ENCODE data around the gene SETBP1. TPM values are rescaled to one million over a fixed set of nuclear protein-coding genes. Genes with fewer than 3 reads are reported as not detected.

The SETBP1 gene
- total and polyA plus RNA-seq, 2 of the 13 experiments (the other 11 are each of a cell fraction or from before 2014, with no cell fraction given) = 0.18 to 0.65 TPM

DNA sequence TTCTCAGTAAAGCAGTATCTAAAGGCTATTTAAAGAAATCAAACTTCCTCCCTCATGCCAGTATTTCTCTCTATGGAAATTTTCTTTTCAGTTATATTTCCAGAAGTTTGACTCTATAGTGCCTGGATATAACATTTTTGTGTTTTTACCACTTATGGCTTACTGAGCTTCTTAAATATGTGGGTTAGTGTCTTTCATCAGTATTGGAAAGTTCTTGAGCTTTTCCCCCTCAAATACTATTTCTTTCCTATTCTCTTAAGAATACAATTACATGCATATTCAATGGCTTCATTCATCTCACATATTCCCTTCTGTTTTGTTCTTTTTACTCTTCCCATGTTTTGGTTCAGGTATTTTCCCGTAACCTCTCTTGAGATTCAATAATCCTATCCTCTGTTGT, 432.0 kb downstream of the SETBP1 start:
- CTCF ChIA-PET (ENCODE audit: low intra/inter-chr PET ratio, low total read pairs) = no interaction called here
- no peak for FAIRE-seq
- TF ChIP-seq KLF13 (CRISPR knock-in tag; IDR thresholded peaks at IDR 0.05) (no peak), ZSCAN29 (CRISPR knock-in tag; conservative IDR thresholded peaks at IDR 0.05) (no peak), ZNF839 (CRISPR knock-in tag; IDR thresholded peaks at IDR 0.05; ENCODE audit: borderline replicate concordance) (no peak), ZNF569 (CRISPR knock-in tag; IDR thresholded peaks at IDR 0.05; ENCODE audit: borderline replicate concordance) (no peak), ZBTB3 (CRISPR knock-in tag; IDR thresholded peaks at IDR 0.05; ENCODE audit: borderline replicate concordance, low read depth) (no peak), ZNF12 (CRISPR knock-in tag; IDR thresholded peaks at IDR 0.05) (no peak), MXI1 (IDR thresholded peaks at IDR 0.05; ENCODE audit: borderline replicate concordance, low read depth, low read length) (no peak), PCBP2 (optimal IDR thresholded peaks at IDR 0.05; ENCODE audit: low read depth, low read length, poor library complexity, severe bottlenecking) (no peak), HMG20B (CRISPR knock-in tag; conservative IDR thresholded peaks at IDR 0.05) (no peak)
- TF ChIP-seq, protein P1, sequence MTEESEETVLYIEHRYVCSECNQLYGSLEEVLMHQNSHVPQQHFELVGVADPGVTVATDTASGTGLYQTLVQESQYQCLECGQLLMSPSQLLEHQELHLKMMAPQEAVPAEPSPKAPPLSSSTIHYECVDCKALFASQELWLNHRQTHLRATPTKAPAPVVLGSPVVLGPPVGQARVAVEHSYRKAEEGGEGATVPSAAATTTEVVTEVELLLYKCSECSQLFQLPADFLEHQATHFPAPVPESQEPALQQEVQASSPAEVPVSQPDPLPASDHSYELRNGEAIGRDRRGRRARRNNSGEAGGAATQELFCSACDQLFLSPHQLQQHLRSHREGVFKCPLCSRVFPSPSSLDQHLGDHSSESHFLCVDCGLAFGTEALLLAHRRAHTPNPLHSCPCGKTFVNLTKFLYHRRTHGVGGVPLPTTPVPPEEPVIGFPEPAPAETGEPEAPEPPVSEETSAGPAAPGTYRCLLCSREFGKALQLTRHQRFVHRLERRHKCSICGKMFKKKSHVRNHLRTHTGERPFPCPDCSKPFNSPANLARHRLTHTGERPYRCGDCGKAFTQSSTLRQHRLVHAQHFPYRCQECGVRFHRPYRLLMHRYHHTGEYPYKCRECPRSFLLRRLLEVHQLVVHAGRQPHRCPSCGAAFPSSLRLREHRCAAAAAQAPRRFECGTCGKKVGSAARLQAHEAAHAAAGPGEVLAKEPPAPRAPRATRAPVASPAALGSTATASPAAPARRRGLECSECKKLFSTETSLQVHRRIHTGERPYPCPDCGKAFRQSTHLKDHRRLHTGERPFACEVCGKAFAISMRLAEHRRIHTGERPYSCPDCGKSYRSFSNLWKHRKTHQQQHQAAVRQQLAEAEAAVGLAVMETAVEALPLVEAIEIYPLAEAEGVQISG (CRISPR knock-in tag; IDR thresholded peaks at IDR 0.05) = no peak
- TF ChIP-seq, protein P2, sequence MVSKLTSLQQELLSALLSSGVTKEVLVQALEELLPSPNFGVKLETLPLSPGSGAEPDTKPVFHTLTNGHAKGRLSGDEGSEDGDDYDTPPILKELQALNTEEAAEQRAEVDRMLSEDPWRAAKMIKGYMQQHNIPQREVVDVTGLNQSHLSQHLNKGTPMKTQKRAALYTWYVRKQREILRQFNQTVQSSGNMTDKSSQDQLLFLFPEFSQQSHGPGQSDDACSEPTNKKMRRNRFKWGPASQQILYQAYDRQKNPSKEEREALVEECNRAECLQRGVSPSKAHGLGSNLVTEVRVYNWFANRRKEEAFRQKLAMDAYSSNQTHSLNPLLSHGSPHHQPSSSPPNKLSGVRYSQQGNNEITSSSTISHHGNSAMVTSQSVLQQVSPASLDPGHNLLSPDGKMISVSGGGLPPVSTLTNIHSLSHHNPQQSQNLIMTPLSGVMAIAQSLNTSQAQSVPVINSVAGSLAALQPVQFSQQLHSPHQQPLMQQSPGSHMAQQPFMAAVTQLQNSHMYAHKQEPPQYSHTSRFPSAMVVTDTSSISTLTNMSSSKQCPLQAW (CRISPR knock-in tag; IDR thresholded peaks at IDR 0.05) = no peak
- TF ChIP-seq, protein P3, sequence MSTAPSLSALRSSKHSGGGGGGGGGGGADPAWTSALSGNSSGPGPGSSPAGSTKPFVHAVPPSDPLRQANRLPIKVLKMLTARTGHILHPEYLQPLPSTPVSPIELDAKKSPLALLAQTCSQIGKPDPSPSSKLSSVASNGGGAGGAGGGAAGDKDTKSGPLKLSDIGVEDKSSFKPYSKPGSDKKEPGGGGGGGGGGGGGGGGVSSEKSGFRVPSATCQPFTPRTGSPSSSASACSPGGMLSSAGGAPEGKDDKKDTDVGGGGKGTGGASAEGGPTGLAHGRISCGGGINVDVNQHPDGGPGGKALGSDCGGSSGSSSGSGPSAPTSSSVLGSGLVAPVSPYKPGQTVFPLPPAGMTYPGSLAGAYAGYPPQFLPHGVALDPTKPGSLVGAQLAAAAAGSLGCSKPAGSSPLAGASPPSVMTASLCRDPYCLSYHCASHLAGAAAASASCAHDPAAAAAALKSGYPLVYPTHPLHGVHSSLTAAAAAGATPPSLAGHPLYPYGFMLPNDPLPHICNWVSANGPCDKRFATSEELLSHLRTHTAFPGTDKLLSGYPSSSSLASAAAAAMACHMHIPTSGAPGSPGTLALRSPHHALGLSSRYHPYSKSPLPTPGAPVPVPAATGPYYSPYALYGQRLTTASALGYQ (CRISPR knock-in tag; IDR thresholded peaks at IDR 0.05) = no peak
- TF ChIP-seq, protein P4, sequence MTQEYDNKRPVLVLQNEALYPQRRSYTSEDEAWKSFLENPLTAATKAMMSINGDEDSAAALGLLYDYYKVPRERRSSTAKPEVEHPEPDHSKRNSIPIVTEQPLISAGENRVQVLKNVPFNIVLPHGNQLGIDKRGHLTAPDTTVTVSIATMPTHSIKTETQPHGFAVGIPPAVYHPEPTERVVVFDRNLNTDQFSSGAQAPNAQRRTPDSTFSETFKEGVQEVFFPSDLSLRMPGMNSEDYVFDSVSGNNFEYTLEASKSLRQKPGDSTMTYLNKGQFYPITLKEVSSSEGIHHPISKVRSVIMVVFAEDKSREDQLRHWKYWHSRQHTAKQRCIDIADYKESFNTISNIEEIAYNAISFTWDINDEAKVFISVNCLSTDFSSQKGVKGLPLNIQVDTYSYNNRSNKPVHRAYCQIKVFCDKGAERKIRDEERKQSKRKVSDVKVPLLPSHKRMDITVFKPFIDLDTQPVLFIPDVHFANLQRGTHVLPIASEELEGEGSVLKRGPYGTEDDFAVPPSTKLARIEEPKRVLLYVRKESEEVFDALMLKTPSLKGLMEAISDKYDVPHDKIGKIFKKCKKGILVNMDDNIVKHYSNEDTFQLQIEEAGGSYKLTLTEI (CRISPR knock-in tag; conservative IDR thresholded peaks at IDR 0.05) = no peak
- TF ChIP-seq, protein P5, sequence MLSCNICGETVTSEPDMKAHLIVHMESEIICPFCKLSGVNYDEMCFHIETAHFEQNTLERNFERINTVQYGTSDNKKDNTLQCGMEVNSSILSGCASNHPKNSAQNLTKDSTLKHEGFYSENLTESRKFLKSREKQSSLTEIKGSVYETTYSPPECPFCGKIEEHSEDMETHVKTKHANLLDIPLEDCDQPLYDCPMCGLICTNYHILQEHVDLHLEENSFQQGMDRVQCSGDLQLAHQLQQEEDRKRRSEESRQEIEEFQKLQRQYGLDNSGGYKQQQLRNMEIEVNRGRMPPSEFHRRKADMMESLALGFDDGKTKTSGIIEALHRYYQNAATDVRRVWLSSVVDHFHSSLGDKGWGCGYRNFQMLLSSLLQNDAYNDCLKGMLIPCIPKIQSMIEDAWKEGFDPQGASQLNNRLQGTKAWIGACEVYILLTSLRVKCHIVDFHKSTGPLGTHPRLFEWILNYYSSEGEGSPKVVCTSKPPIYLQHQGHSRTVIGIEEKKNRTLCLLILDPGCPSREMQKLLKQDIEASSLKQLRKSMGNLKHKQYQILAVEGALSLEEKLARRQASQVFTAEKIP (CRISPR knock-in tag; IDR thresholded peaks at IDR 0.05; ENCODE audit: borderline replicate concordance) = no peak

More for the DNA sequence above, 432.0 kb downstream of the SETBP1 start:
- DNase-seq (ENCODE audit: low spot score) = no peak
- intact Hi-C loops (cut with micrococcal nuclease; ENCODE audit: unreplicated experiment) = no loop called here
- in situ Hi-C loops (cut with HindIII; ENCODE audit: extremely low pct_ligation_motif_present, low pct_unique_long_range_greater_than_20kb) = no loop called here
- Histone ChIP-seq H3K4me1 (ENCODE audit: insufficient read depth, low read length) (no peaks in the 10 kb centered on the region), H3K79me2 (ENCODE audit: insufficient read depth, low read length) (no peaks in the 10 kb centered on the region), H3K4me3 (replicated peaks in 1 of 3; ENCODE audit: insufficient read depth in 1 of 3, low read depth in 2 of 3, low read length in 3 of 3) (no peak overlapping the region), H3K27me3 (ENCODE audit: control insufficient read depth in 1 of 2, insufficient read depth in 2 of 2, low read length in 2 of 2) (no peaks in the 10 kb centered on the region; a peak in 1 of 5 replicates), H3K9ac (ENCODE audit: insufficient read depth, low read depth, low read length) (no peak overlapping the region), H3K36me3 (replicated peaks in 1 of 2; ENCODE audit: control insufficient read depth in 1 of 2, insufficient read depth in 2 of 2, low read length in 2 of 2) (no peaks in the 10 kb centered on the region), H3K4me2 (ENCODE audit: low read depth, low read length) (no peak overlapping the region), H4K20me1 (ENCODE audit: insufficient read depth, low read length) (no peaks in the 10 kb centered on the region), H3K27ac (ENCODE audit: extremely low read length, insufficient read depth, low read length) (no peak overlapping the region), H3K9me3 (ENCODE audit: low read length) (0 out of 2 replicates have a peak, but pooled peaks cover under 1% of the 10 kb centered on the region), H2AFZ (ENCODE audit: low read length) (no peak overlapping the region)
- no peak for ATAC-seq
- POLR2A ChIA-PET = no interaction called here
- BruUV-seq (replicated peaks) = no TSS peak
- 13% methylated on average over 1 of the region's 1 CpG for WGBS (ENCODE audit: low lambda C conversion rate)
